Panc1 (cell line): ENCODE measurements around the gene GRID2. TPM values are rescaled to one million over a fixed set of nuclear protein-coding genes. Genes with fewer than 3 reads are reported as not detected.

ENCODE experiments used
- ATAC-seq: fragments of 200-7000 bp; cut with Tn5 transposase; 2 replicates; pipeline ENCODE4 v1.9.1; 2020; ENCODE audit warnings: mild to moderate bottlenecking, moderate library complexity
- BruUV-seq: library from RNA; stranded (reverse); fragments of 400-500 nt; replicated peaks from 2 replicates; lab custom pipeline; 2021; lab: Mats Ljungman, UMichigan
- CTCF ChIA-PET: fragments of 300-600 bp; sonication (Branson Sonifier 250); formaldehyde crosslinking; loops from one replicate; lab custom pipeline; 2022; ENCODE audit warnings: antibody characterized with exemption; lab: Charles Lee
- POLR2A ChIA-PET: fragments of 300-600 bp; sonication (Branson Sonifier 250); formaldehyde crosslinking; loops from one replicate; lab custom pipeline; 2022; ENCODE audit warnings: antibody characterized with exemption; lab: Charles Lee
- DNase-seq: peaks from one replicate; pipeline ENCODE4 v3.0.0-alpha.2; 2010; ENCODE audit warnings: low read depth, low spot score
- H3K27ac ChIP-seq: 2 replicates; pipeline ENCODE4 v1.5.1; 2011; ENCODE audit warnings: mild to moderate bottlenecking, low read length, inconsistent platforms
- H3K27me3 ChIP-seq: fragments of 200-500 bp; sonication (Bioruptor generic); 2 replicates; pipeline ENCODE4 v1.6.0; 2014; ENCODE audit warnings: low read length, inconsistent platforms; ENCODE audit not compliant: control insufficient read depth, insufficient read depth
- H3K36me3 ChIP-seq: fragments of 200-500 bp; sonication (Bioruptor generic); 2 replicates; pipeline ENCODE4 v1.5.1; 2014; ENCODE audit warnings: inconsistent platforms, mild to moderate bottlenecking, low read length, moderate library complexity; ENCODE audit not compliant: control insufficient read depth, insufficient read depth
- H3K4me1 ChIP-seq: 2 replicates; pipeline ENCODE4 v1.5.1; 2011; ENCODE audit warnings: inconsistent platforms, mild to moderate bottlenecking, low read length, moderate library complexity; ENCODE audit not compliant: control insufficient read depth, insufficient read depth
- H3K4me3 ChIP-seq, 2 experiments: 2 replicates each; pipeline ENCODE4 v1.5.1; 2011 to 2012; ENCODE audit warnings: low read depth in 2 of 2, low read length in 2 of 2, mild to moderate bottlenecking in 2 of 2, inconsistent platforms in 1 of 2, moderate library complexity in 1 of 2
- H3K9me3 ChIP-seq: fragments of 200-500 bp; sonication (Bioruptor generic); 2 replicates; pipeline ENCODE4 v1.5.1; 2014; ENCODE audit warnings: low read depth, mild to moderate bottlenecking, inconsistent platforms, low read length, moderate library complexity; ENCODE audit not compliant: control insufficient read depth, insufficient read depth
- CTCF ChIP-seq: fragments of 450-650 bp; IDR thresholded peaks from 2 replicates; pipeline ENCODE4 v1.5.1; 2017; ENCODE audit warnings: mild to moderate bottlenecking
- POLR2AphosphoS5 ChIP-seq: IDR thresholded peaks from 2 replicates; pipeline ENCODE4 v1.6.1; 2012; ENCODE audit warnings: mild to moderate bottlenecking, low read depth, low read length, moderate library complexity
- REST ChIP-seq, 2 experiments: IDR thresholded peaks; 2 replicates each; pipeline ENCODE4 v1.6.1; 2011 to 2012; ENCODE audit warnings: low read depth in 2 of 2, control low read depth in 1 of 2, low read length in 1 of 2, mild to moderate bottlenecking in 1 of 2, moderate library complexity in 1 of 2; ENCODE audit not compliant: insufficient read depth in 1 of 2
- SIN3A ChIP-seq: IDR thresholded peaks from 2 replicates; pipeline ENCODE4 v1.6.1; 2012; ENCODE audit warnings: low read depth, mild to moderate bottlenecking, low read length, moderate library complexity, borderline replicate concordance; ENCODE audit not compliant: insufficient read depth
- TCF7L2 ChIP-seq: IDR thresholded peaks from 2 replicates; pipeline ENCODE4 v1.6.1; 2011; ENCODE audit warnings: mild to moderate bottlenecking, low read depth, low read length, inconsistent platforms
- in situ Hi-C: cut with HindIII; loops from 2 replicates; pipeline ENCODE4 v1.10.0; 2016; ENCODE audit warnings: low sequenced_read_pairs, low pct_unique_long_range_greater_than_20kb
- intact Hi-C: fragments of 100-400 bp; cut with micrococcal nuclease; formaldehyde crosslinking; loops from one replicate; pipeline ENCODE4 v1.10.0; 2022; ENCODE audit not compliant: unreplicated experiment
- total RNA-seq: library from RNA; stranded (reverse); gene quantifications from one replicate; pipeline ENCODE4 v1.2.1, GENCODE V29; 2021; ENCODE audit not compliant: unreplicated experiment

Gene GRID2
- total RNA-seq, 1 experiment from 2014 or later = 0.08 TPM

- no peak overlapping the region for H3K4me3 ChIP-seq
- H3K27me3 ChIP-seq = no peaks in the 10 kb centered on the region
- no peaks in the 10 kb centered on the region for H3K36me3 ChIP-seq
- ATAC-seq = no peak
- CTCF ChIA-PET = no interaction called here
- in situ Hi-C loops (no loop called here), intact Hi-C loops (no loop called here)
- no TSS peak for BruUV-seq
- no peaks in the 10 kb centered on the region for H3K4me1 ChIP-seq
- H3K27ac ChIP-seq = no peak overlapping the region
- TF ChIP-seq TCF7L2 = no peak
- no peak for TF ChIP-seq SIN3A
- no peak for TF ChIP-seq CTCF
- TF ChIP-seq POLR2AphosphoS5 = no peak
- POLR2A ChIA-PET = no interaction called here
- no peak for DNase-seq
- H3K9me3 ChIP-seq = no peaks in the 10 kb centered on the region
These were observed 212.7 kb downstream of the GRID2 start for GRCh38 chr4:92516450-92516849.

DNA sequence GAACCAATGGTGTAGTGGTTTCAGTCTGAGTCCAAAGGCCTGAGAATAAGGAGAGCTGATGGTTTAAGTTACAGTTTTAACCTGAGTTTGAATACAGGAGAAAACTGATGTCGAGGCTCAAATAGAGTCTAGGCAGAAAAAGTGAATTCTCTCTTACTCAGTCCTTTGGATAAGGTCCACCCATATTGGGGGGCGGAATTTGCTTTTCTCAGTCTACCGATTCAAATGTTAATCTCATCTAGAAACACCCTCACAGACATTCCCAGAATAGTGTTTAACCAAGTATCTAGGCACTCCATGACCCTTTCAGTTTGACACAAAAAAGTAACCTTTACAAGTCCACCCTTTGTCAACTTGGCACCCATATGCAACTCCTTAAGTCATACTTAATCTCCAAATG is 216.0 kb downstream of the GRID2 start:
- TF ChIP-seq REST (IDR thresholded peaks at IDR 0.05; ENCODE audit: insufficient read depth in 1 of 2, low read depth in 2 of 2, low read length in 1 of 2) = no peak
- TF ChIP-seq CTCF = no peak
- no peak for TF ChIP-seq TCF7L2
- TF ChIP-seq SIN3A = no peak
- TF ChIP-seq POLR2AphosphoS5 = no peak
- H3K36me3 ChIP-seq = no peaks in the 10 kb centered on the region
- H3K4me3 ChIP-seq = no peak overlapping the region
- CTCF ChIA-PET = no interaction called here
- no TSS peak for BruUV-seq
- no peaks in the 10 kb centered on the region for H3K27me3 ChIP-seq
- no peak for DNase-seq
- POLR2A ChIA-PET = no interaction called here
- H3K4me1 ChIP-seq = no peaks in the 10 kb centered on the region
- H3K9me3 ChIP-seq = no peaks in the 10 kb centered on the region
- no peak overlapping the region for H3K27ac ChIP-seq
- ATAC-seq = no peak
- intact Hi-C loops = no loop called here
- in situ Hi-C loops = no loop called here

DNA sequence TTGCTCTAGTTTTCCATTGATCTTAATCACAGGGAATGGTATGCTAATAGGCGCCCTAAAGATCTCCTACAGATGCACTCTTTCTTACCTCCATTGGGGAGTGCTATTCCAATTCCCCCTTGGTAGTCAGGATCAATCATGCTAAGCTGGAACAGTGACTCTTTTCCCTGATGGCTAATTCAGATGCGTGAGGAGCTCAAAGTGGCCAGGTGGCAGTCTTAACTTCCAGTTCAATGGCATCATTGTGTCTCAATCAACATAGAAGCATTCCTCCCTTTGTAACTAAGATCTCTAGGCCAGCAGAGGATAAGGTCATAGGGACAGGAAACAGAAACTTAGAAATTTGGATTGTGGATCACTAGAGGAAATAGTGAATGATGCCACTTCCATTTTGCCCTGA is 216.8 kb downstream of the GRID2 start:
- no TSS peak for BruUV-seq
- TF ChIP-seq SIN3A (no peak), POLR2AphosphoS5 (no peak), CTCF (no peak)
- DNase-seq = no peak
- H3K9me3 ChIP-seq = no peaks in the 10 kb centered on the region
- in situ Hi-C loops = no loop called here
- ChIA-PET CTCF (no interaction called here), POLR2A (no interaction called here)
- no peak for ATAC-seq
- H3K4me3 ChIP-seq = no peak overlapping the region
- no peaks in the 10 kb centered on the region for H3K27me3 ChIP-seq
- H3K4me1 ChIP-seq = no peaks in the 10 kb centered on the region
- H3K36me3 ChIP-seq = no peaks in the 10 kb centered on the region
- intact Hi-C loops = no loop called here
- H3K27ac ChIP-seq = no peak overlapping the region
